ENCODE results near the gene ST8SIA2.

- TF ChIP-seq, protein P1, sequence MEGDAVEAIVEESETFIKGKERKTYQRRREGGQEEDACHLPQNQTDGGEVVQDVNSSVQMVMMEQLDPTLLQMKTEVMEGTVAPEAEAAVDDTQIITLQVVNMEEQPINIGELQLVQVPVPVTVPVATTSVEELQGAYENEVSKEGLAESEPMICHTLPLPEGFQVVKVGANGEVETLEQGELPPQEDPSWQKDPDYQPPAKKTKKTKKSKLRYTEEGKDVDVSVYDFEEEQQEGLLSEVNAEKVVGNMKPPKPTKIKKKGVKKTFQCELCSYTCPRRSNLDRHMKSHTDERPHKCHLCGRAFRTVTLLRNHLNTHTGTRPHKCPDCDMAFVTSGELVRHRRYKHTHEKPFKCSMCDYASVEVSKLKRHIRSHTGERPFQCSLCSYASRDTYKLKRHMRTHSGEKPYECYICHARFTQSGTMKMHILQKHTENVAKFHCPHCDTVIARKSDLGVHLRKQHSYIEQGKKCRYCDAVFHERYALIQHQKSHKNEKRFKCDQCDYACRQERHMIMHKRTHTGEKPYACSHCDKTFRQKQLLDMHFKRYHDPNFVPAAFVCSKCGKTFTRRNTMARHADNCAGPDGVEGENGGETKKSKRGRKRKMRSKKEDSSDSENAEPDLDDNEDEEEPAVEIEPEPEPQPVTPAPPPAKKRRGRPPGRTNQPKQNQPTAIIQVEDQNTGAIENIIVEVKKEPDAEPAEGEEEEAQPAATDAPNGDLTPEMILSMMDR (conservative IDR thresholded peaks at IDR 0.05 in 1 of 2, IDR thresholded peaks at IDR 0.05 in 1 of 2; ENCODE audit: extremely low read depth in 1 of 2, insufficient read depth in 1 of 2, low read depth in 1 of 2, low read length in 2 of 2) = no peak
- TF ChIP-seq EZH2 (IDR thresholded peaks at IDR 0.05; ENCODE audit: borderline replicate concordance, low read length) = peak; percentile 25
These were observed 1.5 kb downstream of the ST8SIA2 start for GRCh38 chr15:92395098-92395635.
